WERI-Rb-1 (cell line): ENCODE results near the gene TRAPPC14.

Experiments used
- DNase-seq: peaks from one replicate; pipeline ENCODE4 v3.0.0-alpha.2; 2020
- H3K27ac ChIP-seq: fragments of 250-450 bp; sonication (Bioruptor Pico); 2 replicates; pipeline ENCODE4 v1.5.1; 2020; ENCODE audit warnings: mild to moderate bottlenecking, moderate library complexity
- H3K27me3 ChIP-seq: fragments of 250-450 bp; sonication (Bioruptor Pico); 2 replicates; pipeline ENCODE4 v1.5.1; 2021; ENCODE audit warnings: mild to moderate bottlenecking, low read depth, moderate library complexity; ENCODE audit not compliant: insufficient read depth, severe bottlenecking
- H3K36me3 ChIP-seq: fragments of 250-450 bp; sonication (Bioruptor Pico); 2 replicates; pipeline ENCODE4 v1.5.1; 2020; ENCODE audit warnings: mild to moderate bottlenecking, moderate library complexity
- H3K4me3 ChIP-seq: 2 replicates; pipeline ENCODE4 v1.5.1; 2011; ENCODE audit warnings: low read depth, mild to moderate bottlenecking, control low read depth, low read length
- H3K9me3 ChIP-seq: fragments of 250-450 bp; sonication (Bioruptor Pico); 2 replicates; pipeline ENCODE4 v1.5.1; 2021; ENCODE audit warnings: mild to moderate bottlenecking, moderate library complexity; ENCODE audit not compliant: severe bottlenecking
- CTCF ChIP-seq: IDR thresholded peaks from 2 replicates; pipeline ENCODE4 v1.5.1; 2011; ENCODE audit warnings: low read depth, mild to moderate bottlenecking, control low read depth, inconsistent platforms, low read length

TRAPPC14 gene

GRCh38 chr7:100111914-100112313 is 46.6 kb downstream of the TRAPPC14 start:
- DNase-seq, result no peak
- no peak overlapping the region for H3K27ac ChIP-seq
- TF ChIP-seq CTCF, result no peak
- H3K9me3 ChIP-seq, result no peaks in the 10 kb centered on the region
- H3K4me3 ChIP-seq, result no peak overlapping the region
- no peaks in the 10 kb centered on the region for H3K27me3 ChIP-seq
- peaks cover 65% of the 10 kb centered on the region for H3K36me3 ChIP-seq

GRCh38 chr7:100111156-100111555 is 47.4 kb downstream of the TRAPPC14 start:
- H3K4me3 ChIP-seq, result no peak overlapping the region
- no peaks in the 10 kb centered on the region for H3K9me3 ChIP-seq
- H3K27me3 ChIP-seq, result no peaks in the 10 kb centered on the region
- DNase-seq, result no peak
- peaks cover 71% of the 10 kb centered on the region for H3K36me3 ChIP-seq
- H3K27ac ChIP-seq, result no peak overlapping the region
- no peak for TF ChIP-seq CTCF

GRCh38 chr7:100109521-100110163 is 48.9 kb downstream of the TRAPPC14 start:
- Histone ChIP-seq H3K4me3 (no peak overlapping the region), H3K27me3 (no peaks in the 10 kb centered on the region), H3K9me3 (no peaks in the 10 kb centered on the region), H3K27ac (no peak overlapping the region), H3K36me3 (peaks cover 87% of the 10 kb centered on the region)
- DNase-seq, result no peak
- TF ChIP-seq CTCF, result peak; percentile 59

- Histone ChIP-seq H3K36me3 (peaks cover 94% of the 10 kb centered on the region), H3K27ac (no peak overlapping the region), H3K9me3 (no peaks in the 10 kb centered on the region)
Measured at GRCh38 chr7:100107890-100108289, 50.6 kb downstream of the TRAPPC14 start.

GRCh38 chr7:100107125-100107737 is 51.3 kb downstream of the TRAPPC14 start:
- Histone ChIP-seq H3K36me3 (peaks cover 91% of the 10 kb centered on the region), H3K4me3 (no peak overlapping the region), H3K27me3 (no peaks in the 10 kb centered on the region), H3K9me3 (no peaks in the 10 kb centered on the region), H3K27ac (no peak overlapping the region)
- no peak for DNase-seq
- no peak for TF ChIP-seq CTCF

More at GRCh38 chr7:100107890-100108289, 50.6 kb downstream of the TRAPPC14 start:
- no peak for TF ChIP-seq CTCF
- DNase-seq, result no peak
- Histone ChIP-seq H3K4me3 (no peak overlapping the region), H3K27me3 (no peaks in the 10 kb centered on the region)

GRCh38 chr7:100106633-100107032 is 51.9 kb downstream of the TRAPPC14 start:
- H3K36me3 ChIP-seq, result peaks cover 86% of the 10 kb centered on the region
- H3K27ac ChIP-seq, result no peak overlapping the region
- no peak for DNase-seq
- TF ChIP-seq CTCF, result no peak
- no peaks in the 10 kb centered on the region for H3K27me3 ChIP-seq
- H3K9me3 ChIP-seq, result no peaks in the 10 kb centered on the region
- no peak overlapping the region for H3K4me3 ChIP-seq
